GM21528 (cell line): ENCODE measurements around the gene RELN.
"Not testable (repeated sequence)": the region's sequence is repeated elsewhere in the genome, so short reads cannot be mapped to it uniquely, and the experiment has no call there.

Experiments used
- ATAC-seq: cut with Tn5 transposase; IDR thresholded peaks from one replicate; pipeline ENCODE4 v1.9.1; 2021; ENCODE audit warnings: mild to moderate bottlenecking, moderate library complexity; ENCODE audit not compliant: unreplicated experiment, low FRiP score

RELN gene

DNA sequence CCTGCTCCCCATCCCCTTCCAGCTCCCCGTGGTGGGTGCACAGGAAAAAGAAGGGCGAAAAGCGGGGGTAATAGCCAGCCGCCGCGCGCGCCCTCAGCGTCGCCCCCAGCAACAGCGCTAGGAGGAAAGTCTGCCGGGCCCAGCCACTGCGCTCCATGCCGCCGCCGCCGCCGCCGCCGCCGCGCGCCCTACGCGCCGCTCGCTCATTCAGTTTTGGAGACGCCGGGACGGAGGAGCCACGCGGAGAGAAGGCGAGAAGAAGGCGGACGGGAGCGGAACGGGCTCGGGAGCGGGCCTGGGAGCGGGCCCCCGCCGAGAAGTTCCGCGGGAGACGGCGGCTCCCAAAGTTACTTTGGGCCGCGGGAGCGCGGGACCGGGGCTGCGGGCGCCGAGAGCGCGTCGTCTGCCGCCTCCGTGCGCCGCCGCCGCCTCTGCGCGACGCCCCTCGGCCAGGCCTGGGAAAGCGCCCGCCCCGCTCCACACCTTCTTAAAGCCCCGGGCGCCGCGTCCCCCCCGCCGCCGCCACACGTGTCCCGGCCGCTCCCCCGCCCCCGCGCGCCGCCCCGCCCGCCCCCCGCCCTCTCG lies at the start of gene RELN:
Gene RELN (minus strand): TSS at position 459 of the 585 bp plus-strand sequence. CDS start 302 bp downstream, at position 157.
- ATAC-seq: no peak

GRCh38 chr7:104038136-104038535 lies 48.7 kb upstream of the RELN start:
- ATAC-seq: no peak

DNA sequence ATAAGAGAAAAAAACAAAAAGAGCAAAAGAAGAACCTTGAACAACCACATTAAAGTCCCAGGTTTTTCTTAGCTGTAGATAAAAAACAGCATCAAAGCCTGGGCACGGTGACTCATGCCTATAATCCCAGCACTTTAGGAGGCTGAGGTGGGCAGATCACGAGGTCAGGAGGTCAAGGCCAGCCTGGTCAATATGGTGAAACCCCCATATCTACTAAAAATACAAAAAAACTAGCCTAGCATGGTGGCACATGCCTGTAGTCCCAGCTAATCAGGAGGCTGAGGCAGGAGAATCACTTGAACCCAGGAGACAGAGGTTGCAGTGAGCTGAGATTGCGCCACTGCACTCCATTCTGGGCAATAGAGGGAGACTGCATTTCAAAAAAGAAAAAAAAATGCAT lies 47.4 kb upstream of the RELN start:
- not testable (repeated sequence) for ATAC-seq

- ATAC-seq: no peak
These were observed 45.9 kb upstream of the RELN start for GRCh38 chr7:104035351-104035750.

GRCh38 chr7:104034679-104035078 lies 45.2 kb upstream of the RELN start:
- ATAC-seq: no peak

DNA sequence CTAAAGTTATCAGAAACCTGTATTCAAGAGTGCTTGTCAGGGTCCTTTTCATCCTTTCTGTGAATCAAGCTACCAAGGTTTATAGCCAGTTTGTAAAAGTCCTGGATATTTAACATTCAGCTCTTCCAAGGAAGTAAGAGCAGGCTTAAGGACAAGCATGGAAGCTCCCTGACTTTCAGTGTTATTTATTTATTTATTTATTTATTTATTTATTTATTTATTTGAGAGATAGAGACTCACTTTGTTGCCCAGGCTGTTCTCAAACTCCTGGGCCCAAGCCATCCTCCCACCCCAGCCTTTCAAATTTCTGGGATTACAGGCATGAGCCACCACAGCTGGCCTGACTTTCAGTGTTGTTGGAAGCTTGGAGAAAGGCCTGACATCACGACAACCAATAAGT lies 44.4 kb upstream of the RELN start:
- no peak for ATAC-seq

- no peak for ATAC-seq
These were observed 43.0 kb upstream of the RELN start for GRCh38 chr7:104032486-104032885.

GRCh38 chr7:104029765-104030164 lies 40.3 kb upstream of the RELN start:
- ATAC-seq: no peak

DNA sequence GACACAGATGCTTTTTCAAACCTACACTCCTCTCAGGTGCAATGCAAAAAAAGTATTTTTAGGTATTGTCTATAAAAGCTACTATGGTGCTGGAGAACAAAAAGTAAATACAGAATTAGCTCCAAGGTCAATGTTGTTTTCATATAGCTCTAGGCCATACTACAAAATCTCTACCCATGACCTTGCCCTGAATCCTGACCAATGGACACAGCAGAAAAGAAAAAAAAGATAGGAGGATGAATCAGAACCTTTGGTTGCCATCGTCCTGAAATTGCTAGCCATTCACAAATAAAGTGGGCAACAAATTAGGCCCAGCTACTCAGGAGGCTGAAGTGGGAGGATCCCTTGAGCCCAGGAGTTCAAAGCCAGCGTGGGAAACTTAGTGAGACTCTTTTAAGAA lies 35.2 kb upstream of the RELN start:
- ATAC-seq: no peak

GRCh38 chr7:104023100-104023499 lies 33.6 kb upstream of the RELN start:
- no peak for ATAC-seq

- no peak for ATAC-seq
These were observed 29.0 kb upstream of the RELN start for GRCh38 chr7:104018425-104018824.

GRCh38 chr7:104017001-104017400 lies 27.5 kb upstream of the RELN start:
- no peak for ATAC-seq

GRCh38 chr7:104012835-104013234 lies 23.4 kb upstream of the RELN start:
- ATAC-seq: no peak

DNA sequence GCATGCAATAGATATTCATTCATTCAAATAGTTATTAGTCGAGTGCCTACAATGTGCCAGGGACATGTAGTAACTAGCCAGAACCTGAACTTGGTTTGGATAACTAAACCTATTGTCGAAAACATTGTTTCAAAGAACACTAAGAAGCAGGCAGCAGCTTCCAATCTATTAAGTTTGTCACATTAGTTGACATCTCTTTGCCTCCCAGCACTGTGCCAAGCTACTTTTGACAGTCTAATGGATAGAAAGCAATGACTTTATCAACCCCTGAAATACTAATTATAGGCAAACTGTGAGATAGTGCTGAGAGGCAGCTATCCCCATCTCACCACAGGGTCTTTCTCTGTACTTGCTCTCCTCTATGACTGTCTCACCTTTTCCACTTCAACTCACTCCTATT lies 22.4 kb upstream of the RELN start:
- ATAC-seq: no peak

GRCh38 chr7:104010052-104010909 lies 20.8 kb upstream of the RELN start:
- ATAC-seq: no peak

GRCh38 chr7:104008107-104008506 lies 18.6 kb upstream of the RELN start:
- no peak for ATAC-seq

- no peak for ATAC-seq
These were observed 18.2 kb upstream of the RELN start for GRCh38 chr7:104007614-104008013.

- ATAC-seq: no peak
These were observed 15.7 kb upstream of the RELN start for GRCh38 chr7:104005197-104005596.

DNA sequence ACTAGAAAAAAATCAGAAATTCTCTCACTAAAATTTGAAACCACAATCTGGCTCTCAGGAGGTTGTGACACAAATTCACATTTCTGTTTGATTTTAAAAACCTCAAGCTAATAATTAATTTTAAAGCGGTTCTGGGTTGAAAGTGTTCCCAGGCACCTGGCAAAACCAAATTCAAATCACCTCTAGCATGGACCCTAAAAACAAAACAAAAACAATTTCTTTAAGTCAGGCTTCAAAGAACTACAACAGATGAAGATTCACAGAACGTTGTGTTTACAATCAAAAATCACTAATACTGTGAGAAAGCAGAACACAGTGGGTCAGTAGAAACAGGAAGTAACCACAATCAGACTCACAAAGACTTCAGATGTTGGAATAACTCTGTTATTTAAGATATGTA lies 7.2 kb upstream of the RELN start:
- ATAC-seq: no peak

GRCh38 chr7:103996017-103996551 lies 6.6 kb upstream of the RELN start:
- no peak for ATAC-seq

- ATAC-seq: no peak
These were observed 6.1 kb upstream of the RELN start for GRCh38 chr7:103995554-103995953.

GRCh38 chr7:103993551-103993950 lies 4.1 kb upstream of the RELN start:
- ATAC-seq: no peak
